CD8-positive, alpha-beta memory T cell (primary cell): Measurements from ENCODE around the gene PKNOX1. TPM values are rescaled to one million over a fixed set of nuclear protein-coding genes. Genes with fewer than 3 reads are reported as not detected.

ENCODE experiments used
- CTCF ChIA-PET: fragments of 350-600 bp; sonication (Branson Sonifier 250); formaldehyde crosslinking; loops from one replicate; lab custom pipeline; 2021; ENCODE audit warnings: antibody characterized with exemption; lab: Charles Lee
- POLR2A ChIA-PET: fragments of 350-600 bp; sonication (Branson Sonifier 250); formaldehyde crosslinking; loops from one replicate; lab custom pipeline; 2021; ENCODE audit warnings: antibody characterized with exemption; lab: Charles Lee
- DNase-seq, 5 donors: peaks; one replicate each; pipeline versions ENCODE4 v3.0.0 to v3.0.0-alpha.2; 2020 to 2022; ENCODE audit warnings: mixed read lengths in 1 of 5
- H3K27ac ChIP-seq: one replicate; pipeline ENCODE4 v1.7.0; 2013; ENCODE audit warnings: low read depth, mild to moderate bottlenecking, low read length, moderate library complexity
- H3K27me3 ChIP-seq: 2 replicates; pipeline ENCODE4 v1.7.0; 2013; ENCODE audit warnings: low read length, mild to moderate bottlenecking; ENCODE audit not compliant: insufficient read depth, poor library complexity, severe bottlenecking
- H3K36me3 ChIP-seq: 2 replicates; pipeline ENCODE4 v1.7.0; 2013; ENCODE audit warnings: mild to moderate bottlenecking, low read length, moderate library complexity; ENCODE audit not compliant: insufficient read depth
- H3K4me1 ChIP-seq: 2 replicates; pipeline ENCODE4 v1.7.0; 2013; ENCODE audit warnings: mild to moderate bottlenecking, low read length, moderate library complexity; ENCODE audit not compliant: insufficient read depth
- H3K4me3 ChIP-seq: 2 replicates; pipeline ENCODE4 v1.7.0; 2013; ENCODE audit warnings: mild to moderate bottlenecking, low read length
- H3K9me3 ChIP-seq: 2 replicates; pipeline ENCODE4 v1.7.0; 2013; ENCODE audit warnings: mild to moderate bottlenecking, low read length
- H3K27ac Mint-ChIP-seq, 8 donors: one replicate each; pipeline ENCODE4 v1.8.0; 2020 to 2021; ENCODE audit warnings: mixed read lengths in 8 of 8, mild to moderate bottlenecking in 6 of 8, inconsistent platforms in 3 of 8, moderate library complexity in 3 of 8
- H3K27me3 Mint-ChIP-seq, 2 donors: one replicate each; pipeline ENCODE4 v1.8.0; 2020 to 2021; ENCODE audit warnings: mixed read lengths in 2 of 2, mild to moderate bottlenecking in 1 of 2, moderate library complexity in 1 of 2
- H3K36me3 Mint-ChIP-seq, 3 donors: one replicate each; pipeline ENCODE4 v1.8.0; 2020 to 2021; ENCODE audit warnings: mixed read lengths in 3 of 3, inconsistent platforms in 1 of 3, mild to moderate bottlenecking in 1 of 3
- H3K4me1 Mint-ChIP-seq, 3 donors: one replicate each; pipeline ENCODE4 v1.8.0; 2020 to 2021; ENCODE audit warnings: mixed read lengths in 3 of 3, inconsistent platforms in 1 of 3, mild to moderate bottlenecking in 1 of 3
- H3K4me3 Mint-ChIP-seq, 7 donors: one replicate each; pipeline ENCODE4 v1.8.0; 2020 to 2021; ENCODE audit warnings: mixed read lengths in 7 of 7, mild to moderate bottlenecking in 6 of 7, moderate library complexity in 4 of 7, inconsistent platforms in 2 of 7
- H3K9me3 Mint-ChIP-seq, 5 donors: one replicate each; pipeline ENCODE4 v1.8.0; 2020 to 2022; ENCODE audit warnings: mixed read lengths in 5 of 5, mild to moderate bottlenecking in 3 of 5, moderate library complexity in 2 of 5, inconsistent platforms in 1 of 5
- polyA plus RNA-seq: library from polyadenylated mRNA; unstranded; fragments of 300-500 nt; fragmentation: Illumina TruSeq; gene quantifications from one replicate; pipeline ENCODE4 v1.2.3, GENCODE V29; 2021
- total RNA-seq, 2 experiments: library from RNA; stranded (reverse); gene quantifications; one replicate each; pipeline ENCODE4 v1.2.3, GENCODE V29; 2021

The PKNOX1 gene
- total and polyA plus RNA-seq, 3 experiments from 2014 or later: 18.6 to 22.9 (median 22.8) TPM

GRCh38 chr21:43021756-43022600 lies 47.6 kb downstream of the PKNOX1 start:
- Histone ChIP-seq H3K27ac (no peak overlapping the region), H3K36me3 (peaks cover 32% of the 10 kb centered on the region), H3K9me3 (no peaks in the 10 kb centered on the region), H3K4me1 (no peaks in the 10 kb centered on the region), H3K27me3 (no peaks in the 10 kb centered on the region), H3K4me3 (no peak overlapping the region)
- Mint-ChIP-seq H3K4me1 (no peaks in the 10 kb centered on the region), H3K4me3 (no peak overlapping the region), H3K27ac (no peak overlapping the region), H3K27me3 (no peaks in the 10 kb centered on the region), H3K9me3 (no peaks in the 10 kb centered on the region), H3K36me3 (peaks cover 0 to 83% (median 16%) of the 10 kb centered on the region in 3 donors)
- DNase-seq: no peak
- CTCF ChIA-PET: no interaction called here
- POLR2A ChIA-PET: no interaction called here

- Histone ChIP-seq H3K36me3 (peaks cover 32% of the 10 kb centered on the region), H3K9me3 (no peaks in the 10 kb centered on the region), H3K27me3 (no peaks in the 10 kb centered on the region), H3K27ac (no peak overlapping the region), H3K4me1 (no peaks in the 10 kb centered on the region), H3K4me3 (no peak overlapping the region)
- CTCF ChIA-PET: no interaction called here
- POLR2A ChIA-PET: no interaction called here
- Mint-ChIP-seq H3K4me3 (no peak overlapping the region), H3K36me3 (peaks cover 0 to 84% (median 18%) of the 10 kb centered on the region in 3 donors), H3K27me3 (no peaks in the 10 kb centered on the region), H3K27ac (no peak overlapping the region), H3K9me3 (no peaks in the 10 kb centered on the region), H3K4me1 (no peaks in the 10 kb centered on the region)
- DNase-seq: no peak
Observed at GRCh38 chr21:43023175-43023574, 48.8 kb downstream of the PKNOX1 start.

- Mint-ChIP-seq H3K9me3 (no peaks in the 10 kb centered on the region), H3K27me3 (no peaks in the 10 kb centered on the region), H3K4me3 (no peak overlapping the region), H3K27ac (no peak overlapping the region), H3K4me1 (no peaks in the 10 kb centered on the region), H3K36me3 (peaks cover 0 to 89% (median 23%) of the 10 kb centered on the region in 3 donors)
- no peak overlapping the region for H3K4me3 ChIP-seq
- POLR2A ChIA-PET: no interaction called here
- CTCF ChIA-PET: no interaction called here
- no peak for DNase-seq
- peaks cover 40% of the 10 kb centered on the region for H3K36me3 ChIP-seq
- H3K4me1 ChIP-seq: no peaks in the 10 kb centered on the region
- no peak overlapping the region for H3K27ac ChIP-seq
- no peaks in the 10 kb centered on the region for H3K27me3 ChIP-seq
- no peaks in the 10 kb centered on the region for H3K9me3 ChIP-seq
Observed at GRCh38 chr21:43024439-43025136, 50.2 kb downstream of the PKNOX1 start.

GRCh38 chr21:43025636-43026180 lies 51.3 kb downstream of the PKNOX1 start:
- ChIA-PET CTCF (no interaction called here), POLR2A (no interaction called here)
- Mint-ChIP-seq H3K4me1 (no peaks in the 10 kb centered on the region), H3K27ac (no peak overlapping the region), H3K27me3 (no peaks in the 10 kb centered on the region), H3K36me3 (peaks cover 0 to 90% (median 24%) of the 10 kb centered on the region in 3 donors), H3K9me3 (no peaks in the 10 kb centered on the region), H3K4me3 (no peak overlapping the region)
- Histone ChIP-seq H3K27ac (no peak overlapping the region), H3K4me3 (no peak overlapping the region), H3K9me3 (no peaks in the 10 kb centered on the region), H3K27me3 (no peaks in the 10 kb centered on the region), H3K4me1 (no peaks in the 10 kb centered on the region), H3K36me3 (peaks cover 47% of the 10 kb centered on the region)
- no peak for DNase-seq

GRCh38 chr21:43027846-43028731 lies 53.7 kb downstream of the PKNOX1 start:
- H3K36me3 Mint-ChIP-seq: peaks cover 0 to 87% (median 21%) of the 10 kb centered on the region in 3 donors
- H3K4me3 Mint-ChIP-seq: no peak overlapping the region
- no peaks in the 10 kb centered on the region for H3K27me3 ChIP-seq
- H3K4me1 Mint-ChIP-seq: no peaks in the 10 kb centered on the region
- H3K4me3 ChIP-seq: no peak overlapping the region
- no peak overlapping the region for H3K27ac Mint-ChIP-seq
- no peaks in the 10 kb centered on the region for H3K9me3 Mint-ChIP-seq
- no peaks in the 10 kb centered on the region for H3K27me3 Mint-ChIP-seq
- CTCF ChIA-PET: no interaction called here
- no peaks in the 10 kb centered on the region for H3K9me3 ChIP-seq
- H3K4me1 ChIP-seq: no peaks in the 10 kb centered on the region
- POLR2A ChIA-PET: no interaction called here
- H3K27ac ChIP-seq: no peak overlapping the region
- DNase-seq: no peak
- peaks cover 35% of the 10 kb centered on the region for H3K36me3 ChIP-seq

GRCh38 chr21:43029785-43030184 lies 55.4 kb downstream of the PKNOX1 start:
- no peaks in the 10 kb centered on the region for H3K9me3 ChIP-seq
- no peaks in the 10 kb centered on the region for H3K27me3 ChIP-seq
- Mint-ChIP-seq H3K36me3 (peaks cover 0 to 80% (median 21%) of the 10 kb centered on the region in 3 donors), H3K4me1 (no peaks in the 10 kb centered on the region), H3K9me3 (no peaks in the 10 kb centered on the region), H3K27me3 (no peaks in the 10 kb centered on the region), H3K4me3 (no peak overlapping the region), H3K27ac (no peak overlapping the region)
- H3K27ac ChIP-seq: no peak overlapping the region
- no peak for DNase-seq
- H3K36me3 ChIP-seq: peaks cover 23% of the 10 kb centered on the region
- POLR2A ChIA-PET: no interaction called here
- CTCF ChIA-PET: no interaction called here
- no peak overlapping the region for H3K4me3 ChIP-seq
- no peaks in the 10 kb centered on the region for H3K4me1 ChIP-seq

GRCh38 chr21:43031121-43031619 lies 56.8 kb downstream of the PKNOX1 start:
- Histone ChIP-seq H3K27me3 (no peaks in the 10 kb centered on the region), H3K9me3 (no peaks in the 10 kb centered on the region), H3K27ac (no peak overlapping the region), H3K4me1 (no peaks in the 10 kb centered on the region), H3K4me3 (no peak overlapping the region), H3K36me3 (peaks cover 14% of the 10 kb centered on the region)
- POLR2A ChIA-PET: no interaction called here
- H3K4me3 Mint-ChIP-seq: no peak overlapping the region
- no peak for DNase-seq
- H3K36me3 Mint-ChIP-seq: peaks cover 0 to 72% (median 19%) of the 10 kb centered on the region in 3 donors
- CTCF ChIA-PET: no interaction called here
- no peaks in the 10 kb centered on the region for H3K4me1 Mint-ChIP-seq
- H3K27me3 Mint-ChIP-seq: no peaks in the 10 kb centered on the region
- no peaks in the 10 kb centered on the region for H3K9me3 Mint-ChIP-seq
- no peak overlapping the region for H3K27ac Mint-ChIP-seq
